Nephron (organoid): Measurements from ENCODE around the gene PDX1.

Experiments
- H3K27ac Mint-ChIP-seq, 3 experiments: 2 replicates each; pipeline ENCODE4 v1.8.0; 2020; ENCODE audit warnings: mixed read lengths in 3 of 3, mild to moderate bottlenecking in 2 of 3, moderate library complexity in 1 of 3
- H3K27me3 Mint-ChIP-seq: 2 replicates; pipeline ENCODE4 v1.8.0; 2021; ENCODE audit warnings: low read depth, mild to moderate bottlenecking, moderate library complexity, mixed read lengths
- H3K36me3 Mint-ChIP-seq: 2 replicates; pipeline ENCODE4 v1.8.0; 2020; ENCODE audit warnings: low read depth, mixed read lengths
- H3K4me1 Mint-ChIP-seq: 2 replicates; pipeline ENCODE4 v1.8.0; 2020; ENCODE audit warnings: mixed read lengths
- H3K4me3 Mint-ChIP-seq, 3 experiments: 2 replicates each; pipeline ENCODE4 v1.8.0; 2020; ENCODE audit warnings: mild to moderate bottlenecking in 3 of 3, mixed read lengths in 3 of 3, moderate library complexity in 2 of 3
- H3K9me3 Mint-ChIP-seq: 2 replicates; pipeline ENCODE4 v1.8.0; 2020; ENCODE audit warnings: mixed read lengths
- TF ChIP-seq, protein P1 (sequence below), 3 experiments: fragments of 200-600 bp; sonication (generic); IDR thresholded peaks; one replicate each; pipeline ENCODE4 v1.5.0; 2021; ENCODE audit warnings: antibody characterized with exemption in 3 of 3; ENCODE audit not compliant: unreplicated experiment in 3 of 3

PDX1 gene

GRCh38 chr13:27925220-27925991 lies 5.6 kb downstream of the PDX1 start:
- Mint-ChIP-seq H3K27ac (no peak overlapping the region), H3K4me1 (peaks cover 32% of the 10 kb centered on the region), H3K36me3 (no peaks in the 10 kb centered on the region), H3K27me3 (peaks cover 99% of the 10 kb centered on the region), H3K4me3 (peak overlapping the region in 1 of 3 experiments; percentile 31), H3K9me3 (peaks cover 12% of the 10 kb centered on the region)
- TF ChIP-seq, protein P1, sequence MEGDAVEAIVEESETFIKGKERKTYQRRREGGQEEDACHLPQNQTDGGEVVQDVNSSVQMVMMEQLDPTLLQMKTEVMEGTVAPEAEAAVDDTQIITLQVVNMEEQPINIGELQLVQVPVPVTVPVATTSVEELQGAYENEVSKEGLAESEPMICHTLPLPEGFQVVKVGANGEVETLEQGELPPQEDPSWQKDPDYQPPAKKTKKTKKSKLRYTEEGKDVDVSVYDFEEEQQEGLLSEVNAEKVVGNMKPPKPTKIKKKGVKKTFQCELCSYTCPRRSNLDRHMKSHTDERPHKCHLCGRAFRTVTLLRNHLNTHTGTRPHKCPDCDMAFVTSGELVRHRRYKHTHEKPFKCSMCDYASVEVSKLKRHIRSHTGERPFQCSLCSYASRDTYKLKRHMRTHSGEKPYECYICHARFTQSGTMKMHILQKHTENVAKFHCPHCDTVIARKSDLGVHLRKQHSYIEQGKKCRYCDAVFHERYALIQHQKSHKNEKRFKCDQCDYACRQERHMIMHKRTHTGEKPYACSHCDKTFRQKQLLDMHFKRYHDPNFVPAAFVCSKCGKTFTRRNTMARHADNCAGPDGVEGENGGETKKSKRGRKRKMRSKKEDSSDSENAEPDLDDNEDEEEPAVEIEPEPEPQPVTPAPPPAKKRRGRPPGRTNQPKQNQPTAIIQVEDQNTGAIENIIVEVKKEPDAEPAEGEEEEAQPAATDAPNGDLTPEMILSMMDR (IDR thresholded peaks at IDR 0.05; ENCODE audit: unreplicated experiment in 3 of 3) = no peak

DNA sequence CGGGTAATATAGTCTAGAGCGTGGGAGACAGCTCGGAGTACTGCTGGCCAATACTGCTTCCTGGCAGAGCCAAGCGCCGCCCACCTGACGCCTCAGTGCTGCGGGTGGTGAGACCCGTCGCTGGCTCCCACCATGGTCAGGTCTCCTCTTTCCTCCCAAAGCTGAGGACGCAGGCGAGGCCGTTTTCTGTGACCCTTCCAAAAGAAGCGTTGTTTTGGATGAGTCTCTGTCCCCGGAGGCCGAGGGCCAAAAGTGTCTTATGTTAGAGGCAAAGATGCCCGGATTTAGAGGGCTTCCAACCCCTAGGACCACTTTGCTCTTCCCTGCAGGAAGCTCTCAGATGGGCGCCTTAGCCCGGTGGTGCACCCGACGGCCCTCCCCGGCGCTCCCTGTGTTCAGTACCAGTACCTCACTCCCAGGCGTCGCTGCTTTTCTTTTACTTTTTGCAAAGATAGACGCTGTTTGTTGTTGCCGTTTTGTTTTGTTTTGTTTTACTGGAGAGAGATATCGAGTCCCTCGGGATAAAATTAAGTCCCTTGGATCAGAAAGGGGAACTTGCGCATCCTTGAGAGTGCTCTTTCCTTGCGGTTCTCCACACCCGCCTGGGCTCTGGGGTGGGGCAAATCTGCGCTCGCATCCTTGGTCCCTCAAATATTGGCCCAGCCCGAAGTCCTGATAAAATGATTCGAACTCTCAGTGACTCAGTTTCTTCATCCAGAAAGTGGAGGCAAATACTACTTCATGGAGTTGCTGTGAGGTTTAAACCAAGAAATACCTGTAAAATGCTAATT lies 7.0 kb downstream of the PDX1 start:
- TF ChIP-seq, protein P1 (IDR thresholded peaks at IDR 0.05; ENCODE audit: unreplicated experiment in 3 of 3) = no peak
- Mint-ChIP-seq H3K4me1 (peaks cover 26% of the 10 kb centered on the region), H3K4me3 (no peak overlapping the region), H3K27me3 (peaks cover 99% of the 10 kb centered on the region), H3K9me3 (peaks cover 17% of the 10 kb centered on the region), H3K36me3 (no peaks in the 10 kb centered on the region), H3K27ac (no peak overlapping the region)

DNA sequence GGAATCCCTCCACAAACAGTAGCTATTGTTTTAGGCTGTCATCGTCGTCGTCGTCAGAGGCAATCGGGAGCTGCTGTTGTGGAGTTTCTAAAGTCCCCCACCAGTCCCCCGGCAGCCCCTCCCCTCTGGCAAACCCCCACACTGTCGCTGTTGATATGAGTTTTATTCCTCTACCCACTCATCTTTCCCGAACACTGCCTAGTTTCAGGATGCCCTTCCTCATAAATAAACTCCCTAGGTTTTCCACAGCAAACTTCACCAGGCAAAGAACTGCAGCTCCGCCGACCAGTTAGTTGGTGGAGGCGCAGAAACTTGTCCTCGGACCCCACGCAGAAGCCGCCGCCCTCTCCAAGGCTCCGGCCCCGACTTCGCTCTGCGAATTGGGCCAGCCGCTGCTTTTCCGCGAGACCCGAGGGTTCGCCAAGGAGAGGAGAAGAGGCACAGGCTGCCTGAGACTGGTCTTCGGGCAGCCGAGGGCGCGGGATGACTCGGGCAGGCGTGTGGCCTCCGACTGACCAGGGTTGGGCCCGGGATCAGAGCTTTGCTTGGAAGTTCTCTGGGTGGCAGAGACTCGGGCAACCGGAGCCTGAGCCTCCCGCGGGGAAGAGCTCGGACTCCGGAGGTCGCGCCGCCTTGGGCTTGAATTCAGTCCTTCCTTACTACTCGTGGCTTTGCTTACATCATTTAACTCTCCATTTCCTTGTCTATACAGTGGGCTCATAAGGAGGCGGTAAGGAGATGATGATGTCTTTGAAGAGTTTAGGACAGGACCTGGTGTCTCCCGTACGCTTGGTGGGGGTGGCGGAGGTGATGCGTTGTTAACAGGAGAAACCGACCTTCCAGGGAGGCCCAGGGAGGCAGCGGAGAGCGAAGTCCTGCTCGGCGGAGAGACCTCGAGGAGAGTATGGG lies 7.9 kb downstream of the PDX1 start:
- H3K9me3 Mint-ChIP-seq = peaks cover 18% of the 10 kb centered on the region
- TF ChIP-seq, protein P1 (IDR thresholded peaks at IDR 0.05; ENCODE audit: unreplicated experiment in 3 of 3) = no peak
- H3K4me1 Mint-ChIP-seq = peaks cover 26% of the 10 kb centered on the region
- peak overlapping the region in 1 of 3 experiments; percentile 4 for H3K4me3 Mint-ChIP-seq
- no peaks in the 10 kb centered on the region for H3K36me3 Mint-ChIP-seq
- H3K27me3 Mint-ChIP-seq = peaks cover 99% of the 10 kb centered on the region
- H3K27ac Mint-ChIP-seq = no peak overlapping the region

- no peaks in the 10 kb centered on the region for H3K36me3 Mint-ChIP-seq
- TF ChIP-seq, protein P1 (IDR thresholded peaks at IDR 0.05; ENCODE audit: unreplicated experiment in 3 of 3) = no peak
- H3K4me3 Mint-ChIP-seq = peak overlapping the region in 1 of 3 experiments; percentile 4
- H3K27me3 Mint-ChIP-seq = peaks cover 97% of the 10 kb centered on the region
- H3K9me3 Mint-ChIP-seq = peaks cover 18% of the 10 kb centered on the region
- H3K4me1 Mint-ChIP-seq = peaks cover 24% of the 10 kb centered on the region
- H3K27ac Mint-ChIP-seq = no peak overlapping the region
Observed at GRCh38 chr13:27928353-27928804, 8.6 kb downstream of the PDX1 start.

GRCh38 chr13:27928805-27929753 lies 9.3 kb downstream of the PDX1 start:
- H3K4me3 Mint-ChIP-seq = peak overlapping the region in 1 of 3 experiments; percentile 40
- no peak overlapping the region for H3K27ac Mint-ChIP-seq
- H3K27me3 Mint-ChIP-seq = peaks cover 97% of the 10 kb centered on the region
- no peaks in the 10 kb centered on the region for H3K36me3 Mint-ChIP-seq
- H3K9me3 Mint-ChIP-seq = peaks cover 15% of the 10 kb centered on the region
- TF ChIP-seq, protein P1 (IDR thresholded peaks at IDR 0.05; ENCODE audit: unreplicated experiment in 3 of 3) = no peak
- peaks cover 17% of the 10 kb centered on the region for H3K4me1 Mint-ChIP-seq
